ENCODE measurements around the gene THTPA. TPM values are rescaled to one million over a fixed set of nuclear protein-coding genes. Genes with fewer than 3 reads are reported as not detected.

THTPA gene
- total RNA-seq, 2 donors from 2014 or later, result 13.0 to 17.0 TPM

DNA sequence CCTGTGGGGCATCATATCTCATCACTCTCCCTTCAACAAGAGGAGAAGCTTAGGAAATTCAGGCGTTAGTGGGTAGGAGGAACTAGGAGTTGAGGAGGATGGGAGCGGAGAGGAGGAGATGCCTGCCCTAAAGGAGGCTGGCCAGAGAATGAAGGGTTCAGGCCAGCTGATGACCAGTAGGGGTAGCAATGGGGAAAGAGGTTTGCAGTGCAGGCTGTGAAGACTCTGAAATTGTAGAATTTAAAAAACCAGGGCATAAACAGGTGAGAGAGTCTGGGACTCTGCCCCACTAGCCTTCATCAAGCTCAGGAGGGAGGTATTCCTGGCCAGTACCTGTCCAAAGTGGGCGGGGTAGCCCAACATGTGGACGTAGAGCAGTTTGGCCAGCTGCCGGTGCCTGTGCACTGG is 10.7 kb downstream of the THTPA start:
- peak overlapping the region; percentile 95 for H3K27ac Mint-ChIP-seq
- WGBS, 2 experiments (ENCODE audit: insufficient coverage in 1 of 2, insufficient read length in 1 of 2), result 37 to 43% methylated on average over 4 to 5 of the region's 5 CpGs

DNA sequence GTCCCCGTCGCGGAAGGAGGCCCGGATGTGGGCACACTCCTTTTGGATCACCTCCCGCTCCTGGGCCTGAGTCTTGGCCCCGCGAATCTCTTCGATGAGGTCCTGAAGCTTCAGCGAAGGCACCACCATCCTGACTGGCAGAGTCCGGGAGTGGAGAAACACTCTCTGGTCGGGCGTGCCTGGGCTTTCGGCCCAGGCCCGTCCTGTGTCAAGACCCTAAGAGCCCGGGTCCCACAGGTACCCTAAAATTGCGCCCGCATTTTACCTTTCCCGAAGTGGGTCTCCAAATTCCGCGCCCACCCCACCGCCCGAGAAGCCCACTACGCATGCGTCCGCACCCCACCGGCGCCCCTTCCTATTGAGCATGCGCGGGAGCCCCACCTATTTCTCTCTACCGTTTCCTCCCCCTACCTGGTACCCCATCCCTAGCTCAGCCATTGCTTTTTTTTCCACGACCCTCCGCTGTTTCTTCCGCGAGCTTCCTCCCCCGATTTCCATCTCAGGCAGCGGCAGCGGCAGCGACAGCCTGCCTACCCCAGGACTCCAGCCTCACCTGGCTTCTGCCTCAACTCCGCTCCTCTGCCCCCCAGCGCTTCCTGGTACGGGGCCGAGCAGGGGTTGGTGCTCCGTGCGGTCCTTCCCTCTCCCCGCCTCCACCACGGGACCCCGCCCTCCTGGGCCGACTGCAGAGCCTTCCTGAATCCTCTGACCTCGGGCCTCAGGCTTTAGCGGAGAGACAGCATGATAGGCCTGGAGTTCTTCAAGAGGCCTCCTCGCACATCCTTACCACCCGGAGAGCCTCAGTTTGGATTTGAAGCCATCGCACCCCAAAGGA is 11.3 kb downstream of the THTPA start, which contains the start of gene AP1G2:
Gene AP1G2, minus strand, starts transcription at position 606 of the 835 bp plus-strand sequence. Its CDS starts 477 bp downstream, at position 129.
- Histone ChIP-seq H3K27me3 (ENCODE audit: control insufficient read depth, insufficient read depth, low read length, poor library complexity, severe bottlenecking) (no peaks in the 10 kb centered on the region), H3K27ac (ENCODE audit: low read depth, low read length) (no peak within 1 kb of the TSS), H3K9ac (ENCODE audit: extremely low read depth, low read length, poor library complexity, severe bottlenecking) (peak within 1 kb of the TSS; percentile 57), H3K4me3 (ENCODE audit: low read length) (peak within 1 kb of the TSS; percentile 91), H3K4me1 (ENCODE audit: control insufficient read depth, insufficient read depth, low read length) (peaks cover 11% of the 10 kb centered on the region), H3K36me3 (ENCODE audit: control insufficient read depth, insufficient read depth, low read length) (peaks cover 34% of the 10 kb centered on the region), H3K9me3 (ENCODE audit: control insufficient read depth, low read length) (no peaks in the 10 kb centered on the region)
- DNase-seq, result peak; percentile 96
- WGBS, 2 experiments (ENCODE audit: insufficient coverage in 1 of 2, insufficient read length in 1 of 2), result 1 to 2% methylated on average over 36 to 53 of the region's 53 CpGs
- Mint-ChIP-seq H3K27ac (peak within 1 kb of the TSS; percentile 95), H3K36me3 (ENCODE audit: low read depth) (peaks cover 32% of the 10 kb centered on the region), H3K4me3 (peak within 1 kb of the TSS; percentile 98), H3K27me3 (ENCODE audit: insufficient read depth) (peaks cover 8% of the 10 kb centered on the region), H3K4me1 (peaks cover 26% of the 10 kb centered on the region), H3K9me3 (no peaks in the 10 kb centered on the region)
- TF ChIP-seq, protein P1, sequence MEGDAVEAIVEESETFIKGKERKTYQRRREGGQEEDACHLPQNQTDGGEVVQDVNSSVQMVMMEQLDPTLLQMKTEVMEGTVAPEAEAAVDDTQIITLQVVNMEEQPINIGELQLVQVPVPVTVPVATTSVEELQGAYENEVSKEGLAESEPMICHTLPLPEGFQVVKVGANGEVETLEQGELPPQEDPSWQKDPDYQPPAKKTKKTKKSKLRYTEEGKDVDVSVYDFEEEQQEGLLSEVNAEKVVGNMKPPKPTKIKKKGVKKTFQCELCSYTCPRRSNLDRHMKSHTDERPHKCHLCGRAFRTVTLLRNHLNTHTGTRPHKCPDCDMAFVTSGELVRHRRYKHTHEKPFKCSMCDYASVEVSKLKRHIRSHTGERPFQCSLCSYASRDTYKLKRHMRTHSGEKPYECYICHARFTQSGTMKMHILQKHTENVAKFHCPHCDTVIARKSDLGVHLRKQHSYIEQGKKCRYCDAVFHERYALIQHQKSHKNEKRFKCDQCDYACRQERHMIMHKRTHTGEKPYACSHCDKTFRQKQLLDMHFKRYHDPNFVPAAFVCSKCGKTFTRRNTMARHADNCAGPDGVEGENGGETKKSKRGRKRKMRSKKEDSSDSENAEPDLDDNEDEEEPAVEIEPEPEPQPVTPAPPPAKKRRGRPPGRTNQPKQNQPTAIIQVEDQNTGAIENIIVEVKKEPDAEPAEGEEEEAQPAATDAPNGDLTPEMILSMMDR (conservative IDR thresholded peaks at IDR 0.05), result no peak

More for the DNA sequence above, 10.7 kb downstream of the THTPA start:
- Mint-ChIP-seq H3K27me3 (ENCODE audit: insufficient read depth) (peaks cover 3% of the 10 kb centered on the region), H3K4me1 (peaks cover 20% of the 10 kb centered on the region), H3K9me3 (no peaks in the 10 kb centered on the region), H3K4me3 (peak overlapping the region; percentile 98), H3K36me3 (ENCODE audit: low read depth) (peaks cover 34% of the 10 kb centered on the region)
- Histone ChIP-seq H3K4me1 (ENCODE audit: control insufficient read depth, insufficient read depth, low read length) (peaks cover 11% of the 10 kb centered on the region), H3K27ac (ENCODE audit: low read depth, low read length) (no peak overlapping the region), H3K9ac (ENCODE audit: extremely low read depth, low read length, poor library complexity, severe bottlenecking) (peak overlapping the region; percentile 57), H3K4me3 (ENCODE audit: low read length) (peak overlapping the region; percentile 91), H3K27me3 (ENCODE audit: control insufficient read depth, insufficient read depth, low read length, poor library complexity, severe bottlenecking) (no peaks in the 10 kb centered on the region), H3K9me3 (ENCODE audit: control insufficient read depth, low read length) (no peaks in the 10 kb centered on the region), H3K36me3 (ENCODE audit: control insufficient read depth, insufficient read depth, low read length) (peaks cover 40% of the 10 kb centered on the region)
- DNase-seq, result no peak
- TF ChIP-seq, protein P1 (conservative IDR thresholded peaks at IDR 0.05), result peak; percentile 48

DNA sequence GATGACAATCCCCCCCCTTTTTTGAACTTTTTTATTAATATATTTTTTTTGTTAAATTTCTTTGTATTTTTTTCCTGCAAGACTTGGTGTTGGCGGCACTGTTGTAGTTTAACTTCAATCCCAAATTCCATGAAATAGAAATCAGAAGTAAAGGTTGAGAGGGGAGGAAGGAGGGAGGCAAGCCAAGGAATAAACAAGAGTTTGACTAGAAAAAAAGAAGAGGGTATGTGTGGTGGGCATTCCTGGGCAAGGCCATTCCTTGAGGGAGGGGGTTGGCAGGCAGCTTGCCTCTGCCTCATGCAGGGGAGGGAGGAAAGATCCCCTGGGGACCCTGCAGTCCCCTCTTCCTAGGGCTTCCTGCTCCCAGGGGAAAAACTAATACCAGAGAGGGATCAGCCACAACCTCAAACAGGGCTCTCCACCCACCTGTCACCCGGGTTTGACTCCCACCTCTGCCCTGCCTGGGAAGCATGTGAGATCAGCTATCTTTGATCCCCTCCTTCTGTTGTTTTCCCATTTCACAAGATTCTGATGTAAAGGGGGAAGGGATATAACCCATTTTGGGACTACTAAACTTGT is 12.0 kb downstream of the THTPA start:
- Histone ChIP-seq H3K9me3 (ENCODE audit: control insufficient read depth, low read length) (no peaks in the 10 kb centered on the region), H3K4me1 (ENCODE audit: control insufficient read depth, insufficient read depth, low read length) (peaks cover 11% of the 10 kb centered on the region), H3K9ac (ENCODE audit: extremely low read depth, low read length, poor library complexity, severe bottlenecking) (no peak overlapping the region), H3K27me3 (ENCODE audit: control insufficient read depth, insufficient read depth, low read length, poor library complexity, severe bottlenecking) (no peaks in the 10 kb centered on the region), H3K36me3 (ENCODE audit: control insufficient read depth, insufficient read depth, low read length) (peaks cover 30% of the 10 kb centered on the region), H3K4me3 (ENCODE audit: low read length) (peak overlapping the region; percentile 91), H3K27ac (ENCODE audit: low read depth, low read length) (no peak overlapping the region)
- 82% methylated on average over 2 of the region's 2 CpGs; no CpG with 5 or more reads in 1 of the 2 experiments for WGBS, 2 experiments (ENCODE audit: insufficient coverage in 1 of 2, insufficient read length in 1 of 2)
- Mint-ChIP-seq H3K36me3 (ENCODE audit: low read depth) (peaks cover 27% of the 10 kb centered on the region), H3K9me3 (no peaks in the 10 kb centered on the region), H3K4me1 (peaks cover 33% of the 10 kb centered on the region), H3K27ac (peak overlapping the region; percentile 95), H3K27me3 (ENCODE audit: insufficient read depth) (peaks cover 15% of the 10 kb centered on the region), H3K4me3 (peak overlapping the region; percentile 98)
- TF ChIP-seq, protein P1 (conservative IDR thresholded peaks at IDR 0.05), result no peak
- DNase-seq, result no peak

Measured in endodermal cell (in vitro differentiated cells).